Duodenal mucosa (tissue), 2 donors: ENCODE data around the gene ABRAXAS1.
A peak's percentile ranks its signal among the peaks of the same experiment; 100 is the strongest.

Experiments
- H3K27ac ChIP-seq: one replicate; pipeline ENCODE4 v1.7.0; 2013; ENCODE audit warnings: low read depth, low read length
- H3K27me3 ChIP-seq, 2 donors: one replicate each; pipeline ENCODE4 v1.7.0; 2013; ENCODE audit warnings: low read length in 2 of 2, control low read depth in 1 of 2; ENCODE audit not compliant: insufficient read depth in 2 of 2, control insufficient read depth in 1 of 2
- H3K36me3 ChIP-seq, 2 donors: one replicate each; pipeline ENCODE4 v1.7.0; 2013; ENCODE audit warnings: low read length in 2 of 2, control low read depth in 1 of 2; ENCODE audit not compliant: insufficient read depth in 2 of 2, control insufficient read depth in 1 of 2
- H3K4me1 ChIP-seq, 2 donors: one replicate each; pipeline ENCODE4 v1.7.0; 2013; ENCODE audit warnings: low read length in 2 of 2, control low read depth in 1 of 2; ENCODE audit not compliant: insufficient read depth in 2 of 2, control insufficient read depth in 1 of 2
- H3K4me3 ChIP-seq, 2 donors: one replicate each; pipeline ENCODE4 v1.7.0; 2013; ENCODE audit warnings: low read length in 2 of 2, low read depth in 1 of 2
- H3K9ac ChIP-seq, 2 donors: one replicate each; pipeline ENCODE4 v1.7.0; 2013; ENCODE audit warnings: low read length in 2 of 2, low read depth in 1 of 2
- H3K9me3 ChIP-seq, 2 donors: one replicate each; pipeline ENCODE4 v1.7.0; 2013; ENCODE audit warnings: low read length in 2 of 2, control low read depth in 1 of 2; ENCODE audit not compliant: control insufficient read depth in 1 of 2

The ABRAXAS1 gene

GRCh38 chr4:83454686-83455085 lies 30.2 kb downstream of the ABRAXAS1 start:
- H3K9ac ChIP-seq: peak overlapping the region; percentile 96 to 97

DNA sequence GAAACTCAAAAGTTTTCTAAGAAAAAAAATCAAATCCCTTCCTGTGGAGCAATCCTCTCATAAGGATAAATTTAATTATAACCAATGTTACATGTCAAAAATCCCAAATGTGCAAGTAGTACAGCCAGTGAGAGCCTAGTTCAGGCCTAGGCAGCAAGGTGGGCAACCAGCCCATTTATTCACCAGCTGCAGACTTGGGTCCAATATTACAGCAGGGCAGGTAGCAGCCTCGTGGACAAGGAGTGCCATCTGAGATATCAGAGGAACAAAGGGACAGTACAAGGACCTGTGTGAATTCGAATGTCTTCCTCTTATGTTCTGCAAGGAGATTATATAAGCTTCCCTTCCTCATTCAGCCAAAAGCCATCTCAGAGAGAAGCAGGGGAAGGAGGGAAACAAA lies 35.9 kb downstream of the ABRAXAS1 start:
- Histone ChIP-seq H3K4me1 (peaks cover 1 to 5% of the 10 kb centered on the region in 2 donors), H3K27me3 (no peaks in the 10 kb centered on the region), H3K27ac (no peak overlapping the region), H3K9me3 (no peaks in the 10 kb centered on the region), H3K9ac (no peak overlapping the region), H3K36me3 (peaks cover 0 to 26% of the 10 kb centered on the region in 2 donors), H3K4me3 (no peak overlapping the region)

More at GRCh38 chr4:83454686-83455085, 30.2 kb downstream of the ABRAXAS1 start:
- H3K4me3 ChIP-seq: peak overlapping the region; percentile 79 to 98
- H3K27ac ChIP-seq: peak overlapping the region; percentile 92
- H3K9me3 ChIP-seq: no peaks in the 10 kb centered on the region
- no peaks in the 10 kb centered on the region for H3K27me3 ChIP-seq
- H3K4me1 ChIP-seq: peaks cover 18 to 30% of the 10 kb centered on the region in 2 donors
- peaks cover 3 to 24% of the 10 kb centered on the region in 2 donors for H3K36me3 ChIP-seq

DNA sequence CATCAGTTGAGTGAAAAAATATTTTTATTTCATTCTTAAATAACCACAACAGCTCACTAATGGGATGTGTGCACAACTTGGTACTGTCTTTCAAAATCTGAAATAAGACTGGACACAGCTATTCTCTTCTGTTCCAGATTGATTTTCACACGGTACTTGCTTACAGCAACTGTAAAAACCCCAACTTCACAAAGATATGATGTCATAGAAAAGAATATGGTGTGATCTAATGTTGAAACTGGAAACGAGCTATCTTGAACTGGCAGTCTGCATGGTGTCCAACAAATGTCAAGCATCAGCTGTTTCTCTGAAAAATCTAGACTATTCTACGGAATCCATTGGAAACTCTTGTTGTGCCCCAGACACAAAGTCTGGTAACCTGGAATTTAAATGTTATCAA lies 44.0 kb downstream of the ABRAXAS1 start:
- Histone ChIP-seq H3K4me1 (no peaks in the 10 kb centered on the region), H3K36me3 (peaks cover 0 to 32% of the 10 kb centered on the region in 2 donors), H3K9ac (no peak overlapping the region), H3K27me3 (no peaks in the 10 kb centered on the region), H3K4me3 (no peak overlapping the region), H3K27ac (no peak overlapping the region), H3K9me3 (no peaks in the 10 kb centered on the region)

- H3K9ac ChIP-seq: no peak overlapping the region
- H3K27me3 ChIP-seq: no peaks in the 10 kb centered on the region
- no peaks in the 10 kb centered on the region for H3K9me3 ChIP-seq
- H3K4me1 ChIP-seq: no peaks in the 10 kb centered on the region
- H3K36me3 ChIP-seq: peaks cover 0 to 32% of the 10 kb centered on the region in 2 donors
- H3K4me3 ChIP-seq: no peak overlapping the region
- H3K27ac ChIP-seq: no peak overlapping the region
Observed at GRCh38 chr4:83440148-83440814, 44.6 kb downstream of the ABRAXAS1 start.

DNA sequence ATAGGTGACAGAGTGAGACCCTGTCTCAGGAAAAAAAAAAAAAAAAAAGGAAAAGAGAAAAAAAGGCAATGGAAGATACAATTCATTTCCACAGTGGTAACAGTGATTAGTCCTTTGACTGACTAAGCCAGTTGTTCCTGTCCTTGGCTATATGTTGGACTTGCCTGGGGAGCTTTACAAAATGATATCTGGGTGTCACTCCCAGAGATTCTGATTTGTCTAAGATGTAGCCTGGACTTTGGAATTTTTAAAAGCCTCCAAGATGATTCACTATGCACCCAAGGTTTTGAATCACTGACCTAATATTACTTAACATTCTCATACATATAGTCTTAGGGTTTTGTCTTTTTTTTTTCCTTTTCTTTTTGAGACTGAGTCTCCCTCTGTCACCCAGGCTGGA lies 46.2 kb downstream of the ABRAXAS1 start:
- no peaks in the 10 kb centered on the region for H3K27me3 ChIP-seq
- H3K27ac ChIP-seq: no peak overlapping the region
- H3K4me3 ChIP-seq: no peak overlapping the region
- H3K9me3 ChIP-seq: no peaks in the 10 kb centered on the region
- H3K36me3 ChIP-seq: peaks cover 0 to 24% of the 10 kb centered on the region in 2 donors
- H3K4me1 ChIP-seq: no peaks in the 10 kb centered on the region
- H3K9ac ChIP-seq: no peak overlapping the region

- no peaks in the 10 kb centered on the region for H3K9me3 ChIP-seq
- no peak overlapping the region for H3K27ac ChIP-seq
- peaks cover 0 to 20% of the 10 kb centered on the region in 2 donors for H3K36me3 ChIP-seq
- H3K9ac ChIP-seq: no peak overlapping the region
- no peak overlapping the region for H3K4me3 ChIP-seq
- no peaks in the 10 kb centered on the region for H3K4me1 ChIP-seq
- no peaks in the 10 kb centered on the region for H3K27me3 ChIP-seq
Observed at GRCh38 chr4:83436680-83437079, 48.2 kb downstream of the ABRAXAS1 start.

GRCh38 chr4:83431200-83431599 lies 53.7 kb downstream of the ABRAXAS1 start:
- peaks cover 0 to 25% of the 10 kb centered on the region in 2 donors for H3K36me3 ChIP-seq

DNA sequence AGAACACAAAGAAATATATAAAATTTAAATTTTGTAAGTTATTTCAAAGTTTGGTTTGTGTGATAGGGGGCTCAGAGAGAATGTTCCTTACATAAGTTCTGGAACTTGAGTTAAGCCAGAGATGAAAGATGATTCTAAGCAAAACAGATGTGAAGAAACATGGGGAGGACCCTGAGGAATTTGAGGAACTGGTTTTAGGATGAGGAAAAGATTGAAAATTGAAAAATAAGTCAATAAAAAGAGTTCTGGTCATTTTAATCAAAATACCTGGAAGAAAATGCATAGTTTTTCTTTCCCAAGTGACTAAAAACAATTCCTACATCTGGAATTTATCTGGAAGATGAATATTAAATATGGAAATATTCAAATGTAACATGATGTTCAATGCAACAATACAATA lies 66.7 kb downstream of the ABRAXAS1 start:
- no peak overlapping the region for H3K4me3 ChIP-seq
- no peaks in the 10 kb centered on the region for H3K9me3 ChIP-seq
- no peaks in the 10 kb centered on the region for H3K27me3 ChIP-seq
- H3K27ac ChIP-seq: no peak overlapping the region
- no peaks in the 10 kb centered on the region for H3K4me1 ChIP-seq
- H3K9ac ChIP-seq: no peak overlapping the region
- H3K36me3 ChIP-seq: peaks cover 20 to 25% of the 10 kb centered on the region in 2 donors

More at GRCh38 chr4:83431200-83431599, 53.7 kb downstream of the ABRAXAS1 start:
- Histone ChIP-seq H3K27me3 (no peaks in the 10 kb centered on the region), H3K9ac (no peak overlapping the region), H3K27ac (no peak overlapping the region), H3K9me3 (no peaks in the 10 kb centered on the region), H3K4me3 (no peak overlapping the region), H3K4me1 (no peaks in the 10 kb centered on the region)

- no peaks in the 10 kb centered on the region for H3K9me3 ChIP-seq
- no peak overlapping the region for H3K27ac ChIP-seq
- H3K4me1 ChIP-seq: no peaks in the 10 kb centered on the region
- H3K36me3 ChIP-seq: peaks cover 20 to 24% of the 10 kb centered on the region in 2 donors
- no peaks in the 10 kb centered on the region for H3K27me3 ChIP-seq
- H3K9ac ChIP-seq: no peak overlapping the region
- H3K4me3 ChIP-seq: no peak overlapping the region
Observed at GRCh38 chr4:83417566-83417965, 67.3 kb downstream of the ABRAXAS1 start.

GRCh38 chr4:83413676-83414075 lies 71.2 kb downstream of the ABRAXAS1 start:
- H3K9me3 ChIP-seq: no peaks in the 10 kb centered on the region
- H3K4me3 ChIP-seq: no peak overlapping the region
- H3K27ac ChIP-seq: no peak overlapping the region
- no peaks in the 10 kb centered on the region for H3K27me3 ChIP-seq
- peaks cover 10 to 29% of the 10 kb centered on the region in 2 donors for H3K36me3 ChIP-seq
- no peak overlapping the region for H3K9ac ChIP-seq
- no peaks in the 10 kb centered on the region for H3K4me1 ChIP-seq
